Measurements from ENCODE around the gene KLRG1.

Gene KLRG1

DNA sequence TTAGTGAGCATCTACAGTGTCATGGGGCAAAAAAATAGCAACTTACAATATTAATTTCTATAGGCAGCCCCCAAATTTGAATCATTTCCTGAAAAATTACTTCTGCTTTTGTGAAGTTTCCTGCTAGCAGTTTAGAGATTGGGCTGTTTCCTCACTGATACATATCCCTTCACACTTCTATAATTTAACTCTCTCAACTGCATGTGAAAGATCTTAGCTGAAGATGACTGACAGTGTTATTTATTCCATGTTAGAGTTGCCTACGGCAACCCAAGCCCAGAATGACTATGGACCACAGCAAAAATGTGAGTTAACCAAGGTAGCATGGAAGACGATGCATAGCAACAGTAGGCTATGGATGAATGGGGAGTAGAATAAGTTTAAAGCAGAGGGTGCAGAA, at the start of gene KLRG1:
TSS of gene KLRG1 (plus strand) at position 134 of the 400 bp plus-strand sequence. CDS start at position 224, 90 bp downstream.
- H3K4me3 Mint-ChIP-seq, result no peak within 1 kb of the TSS
- H3K27me3 Mint-ChIP-seq (ENCODE audit: low read depth, poor library complexity), result no peaks in the 10 kb centered on the region
- H3K9me3 Mint-ChIP-seq, result no peaks in the 10 kb centered on the region
- H3K4me1 Mint-ChIP-seq, result no peaks in the 10 kb centered on the region
- no peak for DNase-seq
- H3K27ac Mint-ChIP-seq, result no peak within 1 kb of the TSS
- TF ChIP-seq, protein P1, sequence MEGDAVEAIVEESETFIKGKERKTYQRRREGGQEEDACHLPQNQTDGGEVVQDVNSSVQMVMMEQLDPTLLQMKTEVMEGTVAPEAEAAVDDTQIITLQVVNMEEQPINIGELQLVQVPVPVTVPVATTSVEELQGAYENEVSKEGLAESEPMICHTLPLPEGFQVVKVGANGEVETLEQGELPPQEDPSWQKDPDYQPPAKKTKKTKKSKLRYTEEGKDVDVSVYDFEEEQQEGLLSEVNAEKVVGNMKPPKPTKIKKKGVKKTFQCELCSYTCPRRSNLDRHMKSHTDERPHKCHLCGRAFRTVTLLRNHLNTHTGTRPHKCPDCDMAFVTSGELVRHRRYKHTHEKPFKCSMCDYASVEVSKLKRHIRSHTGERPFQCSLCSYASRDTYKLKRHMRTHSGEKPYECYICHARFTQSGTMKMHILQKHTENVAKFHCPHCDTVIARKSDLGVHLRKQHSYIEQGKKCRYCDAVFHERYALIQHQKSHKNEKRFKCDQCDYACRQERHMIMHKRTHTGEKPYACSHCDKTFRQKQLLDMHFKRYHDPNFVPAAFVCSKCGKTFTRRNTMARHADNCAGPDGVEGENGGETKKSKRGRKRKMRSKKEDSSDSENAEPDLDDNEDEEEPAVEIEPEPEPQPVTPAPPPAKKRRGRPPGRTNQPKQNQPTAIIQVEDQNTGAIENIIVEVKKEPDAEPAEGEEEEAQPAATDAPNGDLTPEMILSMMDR (IDR thresholded peaks at IDR 0.05), result no peak
- H3K36me3 Mint-ChIP-seq (ENCODE audit: low read depth), result no peaks in the 10 kb centered on the region

DNA sequence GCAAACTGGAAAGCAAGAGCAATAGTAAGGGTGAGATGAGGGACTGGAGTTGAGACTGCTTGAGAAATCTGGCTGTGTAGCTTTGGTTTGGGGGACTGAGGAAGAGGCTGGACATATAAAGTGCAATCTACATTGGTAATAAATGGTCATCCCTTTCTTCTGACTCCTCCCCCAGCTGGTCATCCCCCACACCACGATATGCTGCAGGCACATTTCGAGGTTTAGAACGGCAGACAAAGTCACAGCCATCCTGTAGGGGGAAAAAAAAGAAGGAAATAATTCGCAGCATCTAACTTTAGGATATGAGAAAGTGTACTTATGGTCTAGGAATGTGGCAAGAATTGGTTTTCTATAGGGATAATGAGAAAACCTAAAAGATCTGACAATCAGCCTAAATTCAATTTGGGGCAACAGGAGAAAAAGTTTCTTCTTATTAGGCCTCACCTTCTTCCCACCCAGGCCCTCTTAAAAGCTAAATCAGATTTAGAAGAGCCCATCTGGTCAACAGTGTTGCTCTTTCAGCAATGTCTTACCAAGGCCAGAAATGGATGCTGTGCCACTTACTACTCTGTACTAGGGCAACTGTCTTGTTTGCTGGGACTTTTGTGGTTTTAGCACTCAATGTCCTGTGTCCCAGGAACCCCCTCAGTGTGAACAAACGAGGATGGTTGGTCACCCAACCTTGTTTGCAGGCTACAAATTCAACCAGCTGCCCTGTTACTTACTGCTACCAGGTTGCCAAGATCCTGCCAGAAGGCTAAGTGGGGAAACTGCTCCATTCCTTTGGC, 47.5 kb upstream of the KLRG1 start:
- Mint-ChIP-seq H3K4me3 (no peak overlapping the region), H3K27ac (peak overlapping the region; percentile 41), H3K36me3 (ENCODE audit: low read depth) (peaks cover 62% of the 10 kb centered on the region), H3K4me1 (peaks cover 8% of the 10 kb centered on the region), H3K9me3 (no peaks in the 10 kb centered on the region), H3K27me3 (ENCODE audit: low read depth, poor library complexity) (no peaks in the 10 kb centered on the region)
- no peak for DNase-seq
- TF ChIP-seq, protein P1 (IDR thresholded peaks at IDR 0.05), result no peak

DNA sequence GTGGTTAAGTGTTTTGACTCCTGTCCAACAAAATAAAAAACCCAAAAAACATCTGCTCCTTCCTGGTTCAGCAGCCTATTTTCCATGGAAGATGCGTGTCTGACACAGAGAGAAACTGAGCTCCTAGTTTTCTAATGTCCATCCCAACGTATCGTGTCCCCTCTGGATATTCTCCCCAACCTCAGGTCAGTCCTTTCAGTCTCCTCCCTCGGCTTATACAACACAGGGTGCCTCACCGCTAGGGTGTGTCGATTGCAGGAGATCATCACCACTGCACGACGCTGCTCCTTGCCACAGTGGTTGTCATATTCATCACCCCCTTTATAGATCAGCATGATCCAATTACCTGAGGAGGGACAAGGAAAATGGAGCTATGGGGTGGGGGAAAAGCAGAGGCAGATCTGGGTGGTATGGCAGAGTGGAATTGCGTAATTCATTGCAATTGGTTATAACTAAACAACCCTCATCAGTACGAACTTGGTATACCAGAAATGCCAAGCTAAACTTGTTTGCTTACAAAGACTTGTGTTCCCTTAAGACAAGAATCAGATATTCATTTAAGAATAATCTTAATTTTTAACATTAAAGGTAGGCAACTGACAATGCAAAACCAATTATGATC, 45.7 kb upstream of the KLRG1 start:
- TF ChIP-seq, protein P1 (IDR thresholded peaks at IDR 0.05), result no peak
- peaks cover 26% of the 10 kb centered on the region for H3K4me1 Mint-ChIP-seq
- no peak overlapping the region for H3K4me3 Mint-ChIP-seq
- H3K9me3 Mint-ChIP-seq, result no peaks in the 10 kb centered on the region
- peak overlapping the region; percentile 39 for H3K27ac Mint-ChIP-seq
- peaks cover 44% of the 10 kb centered on the region for H3K36me3 Mint-ChIP-seq (ENCODE audit: low read depth)
- DNase-seq, result no peak
- no peaks in the 10 kb centered on the region for H3K27me3 Mint-ChIP-seq (ENCODE audit: low read depth, poor library complexity)

DNA sequence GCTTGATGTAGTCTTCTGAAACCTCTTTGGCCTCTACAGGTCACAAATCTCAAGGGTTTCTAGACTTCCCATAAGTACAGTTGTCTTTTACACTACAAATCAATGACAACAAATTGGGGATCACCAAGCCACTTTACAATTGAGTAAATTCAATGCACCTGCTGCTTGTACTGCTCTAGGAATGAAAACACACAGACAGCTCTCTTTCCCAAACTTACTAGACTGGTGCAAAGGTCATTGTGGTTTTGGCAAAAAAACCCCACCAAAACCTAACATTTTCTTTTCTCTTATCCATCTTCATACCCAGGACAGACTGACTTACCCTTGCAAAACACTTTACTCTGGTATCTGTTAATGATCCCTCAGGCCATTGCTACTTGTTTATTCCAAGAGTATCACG, 42.6 kb upstream of the KLRG1 start:
- Mint-ChIP-seq H3K4me1 (peaks cover 39% of the 10 kb centered on the region), H3K4me3 (peak overlapping the region; percentile 40), H3K36me3 (ENCODE audit: low read depth) (peaks cover 33% of the 10 kb centered on the region)

DNA sequence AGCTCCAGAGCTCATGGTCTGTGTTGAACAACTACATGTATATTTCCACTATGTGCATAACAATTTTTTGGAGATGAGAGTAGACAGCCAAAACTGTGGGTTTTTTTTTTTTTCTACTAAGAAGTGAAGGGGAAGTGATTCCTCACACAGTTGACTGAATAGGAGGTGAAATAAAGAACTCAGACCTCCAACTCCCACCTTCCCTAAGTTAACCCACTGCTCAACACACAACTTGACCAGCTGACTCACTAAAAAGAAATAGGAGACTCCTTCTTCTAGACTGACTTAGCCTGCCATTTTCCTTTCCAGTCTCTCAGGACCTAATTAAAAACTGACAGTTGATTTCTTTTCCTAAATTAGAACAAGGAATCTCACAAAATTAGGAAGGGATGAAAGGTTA, 41.6 kb upstream of the KLRG1 start:
- peak overlapping the region; percentile 98 for H3K4me3 Mint-ChIP-seq
- TF ChIP-seq, protein P1 (IDR thresholded peaks at IDR 0.05), result no peak
- H3K27ac Mint-ChIP-seq, result no peak overlapping the region
- peaks cover 3% of the 10 kb centered on the region for H3K27me3 Mint-ChIP-seq (ENCODE audit: low read depth, poor library complexity)
- peaks cover 30% of the 10 kb centered on the region for H3K36me3 Mint-ChIP-seq (ENCODE audit: low read depth)
- H3K4me1 Mint-ChIP-seq, result peaks cover 39% of the 10 kb centered on the region
- DNase-seq, result no peak
- peaks cover 10% of the 10 kb centered on the region for H3K9me3 Mint-ChIP-seq

More for the DNA sequence above, 42.6 kb upstream of the KLRG1 start:
- no peak for DNase-seq
- TF ChIP-seq, protein P1 (IDR thresholded peaks at IDR 0.05), result no peak
- Mint-ChIP-seq H3K27me3 (ENCODE audit: low read depth, poor library complexity) (peaks cover 3% of the 10 kb centered on the region), H3K27ac (no peak overlapping the region), H3K9me3 (peaks cover 3% of the 10 kb centered on the region)
